Pulmonary artery endothelial cell (primary cell): Measurements from ENCODE around the gene MEIOB. TPM values are rescaled to one million over a fixed set of nuclear protein-coding genes. Genes with fewer than 3 reads are reported as not detected.

Experiments used
- DNase-seq: peaks from one replicate; pipeline ENCODE4 v3.0.0-alpha.2; 2011; ENCODE audit warnings: low read depth, low spot score
- total RNA-seq: library from RNA; depleted of rRNA; stranded (reverse); fragments of >200 nt; gene quantifications from 2 replicates; pipeline ENCODE4 v1.2.3, GENCODE V29; 2014

MEIOB gene
- total RNA-seq, 1 donor from 2014 or later, result 0.40 TPM

- DNase-seq, result no peak
Observed at GRCh38 chr16:1831186-1832075, 40.5 kb downstream of the MEIOB start.

- no peak for DNase-seq
Observed at GRCh38 chr16:1830213-1830612, 41.8 kb downstream of the MEIOB start.

GRCh38 chr16:1828645-1829410 lies 43.1 kb downstream of the MEIOB start:
- no peak for DNase-seq

GRCh38 chr16:1826691-1827573 lies 45.0 kb downstream of the MEIOB start, which contains the start of the genes FAHD1 and HAGH:
Gene FAHD1 (plus strand): TSS chr16:1827206. CDS start chr16:1827239, 33 bp downstream.
Gene HAGH (minus strand): TSS chr16:1826825. CDS start chr16:1826787, 38 bp downstream.
- DNase-seq, result peak; percentile 87

GRCh38 chr16:1825864-1826690 lies 45.9 kb downstream of the MEIOB start:
- DNase-seq, result no peak

GRCh38 chr16:1825381-1825863 lies 46.5 kb downstream of the MEIOB start:
- DNase-seq, result no peak

- DNase-seq, result peak; percentile 54
Observed at GRCh38 chr16:1823821-1824220, 48.1 kb downstream of the MEIOB start.

GRCh38 chr16:1822801-1823200 lies 49.2 kb downstream of the MEIOB start:
- no peak for DNase-seq

GRCh38 chr16:1821861-1822611 lies 49.9 kb downstream of the MEIOB start:
- no peak for DNase-seq

GRCh38 chr16:1820946-1821290 lies 51.0 kb downstream of the MEIOB start:
- no peak for DNase-seq

GRCh38 chr16:1820096-1820945 lies 51.6 kb downstream of the MEIOB start:
- DNase-seq, result no peak

- DNase-seq, result no peak
Observed at GRCh38 chr16:1819611-1820010, 52.4 kb downstream of the MEIOB start.

- no peak for DNase-seq
Observed at GRCh38 chr16:1818873-1819525, 53.0 kb downstream of the MEIOB start.

GRCh38 chr16:1818204-1818872 lies 53.6 kb downstream of the MEIOB start:
- no peak for DNase-seq

GRCh38 chr16:1817716-1818115 lies 54.2 kb downstream of the MEIOB start:
- DNase-seq, result no peak

- no peak for DNase-seq
Observed at GRCh38 chr16:1817276-1817589, 54.7 kb downstream of the MEIOB start.

- no peak for DNase-seq
Observed at GRCh38 chr16:1816396-1817275, 55.3 kb downstream of the MEIOB start.
